Esophagus (tissue), 2 donors: ENCODE results near the gene NPR1. TPM values are rescaled to one million over a fixed set of nuclear protein-coding genes. Genes with fewer than 3 reads are reported as not detected.
"Not testable (repeated sequence)": the region's sequence is repeated elsewhere in the genome, so short reads cannot be mapped to it uniquely, and the experiment has no call there.

Experiments
- H3K27ac ChIP-seq, 2 donors: one replicate each; pipeline ENCODE4 v1.5.1; 2013; ENCODE audit warnings: low read depth in 2 of 2, mild to moderate bottlenecking in 2 of 2, inconsistent platforms in 1 of 2, low read length in 1 of 2, moderate library complexity in 1 of 2
- H3K27me3 ChIP-seq, 2 donors: one replicate each; pipeline ENCODE4 v1.6.1; 2013; ENCODE audit warnings: low read length in 2 of 2, control low read depth in 1 of 2, mild to moderate bottlenecking in 1 of 2; ENCODE audit not compliant: insufficient read depth in 2 of 2, control insufficient read depth in 1 of 2
- H3K36me3 ChIP-seq, 2 donors: one replicate each; pipeline ENCODE4 v1.6.1; 2013; ENCODE audit warnings: low read length in 1 of 2; ENCODE audit not compliant: control insufficient read depth in 2 of 2, insufficient read depth in 2 of 2
- H3K4me1 ChIP-seq, 2 donors: one replicate each; pipeline ENCODE4 v1.6.1; 2013; ENCODE audit warnings: low read length in 1 of 2; ENCODE audit not compliant: control insufficient read depth in 2 of 2, insufficient read depth in 2 of 2
- H3K4me3 ChIP-seq, 2 donors: one replicate each; pipeline ENCODE4 v1.5.1; 2013; ENCODE audit warnings: low read length in 2 of 2, mild to moderate bottlenecking in 2 of 2, low read depth in 1 of 2, moderate library complexity in 1 of 2
- H3K9me3 ChIP-seq, 2 donors: one replicate each; pipeline ENCODE4 v1.6.1; 2013; ENCODE audit warnings: mild to moderate bottlenecking in 2 of 2, low read depth in 1 of 2, low read length in 1 of 2, moderate library complexity in 1 of 2; ENCODE audit not compliant: control insufficient read depth in 2 of 2, insufficient read depth in 1 of 2
- WGBS, 2 donors: extraction: QIAGEN DNeasy Blood & Tissue Kit; methylation state at CpG; one replicate each; pipeline ENCODE4 v1.1.7; 2013; 5-methylcytosine and 5-hydroxymethylcytosine counted together
- polyA plus RNA-seq, 2 donors: library from polyadenylated mRNA; stranded (reverse); fragments of 200-250 nt; gene quantifications; one replicate each; pipeline ENCODE4 v1.2.3, GENCODE V29; 2013
- donor health status: healthy with polysubstance abuse.
- donor health status: Bipolar disorder and iron deficiency.

The NPR1 gene
- polyA plus RNA-seq, 2 donors, result 2.2 to 3.6 TPM

DNA sequence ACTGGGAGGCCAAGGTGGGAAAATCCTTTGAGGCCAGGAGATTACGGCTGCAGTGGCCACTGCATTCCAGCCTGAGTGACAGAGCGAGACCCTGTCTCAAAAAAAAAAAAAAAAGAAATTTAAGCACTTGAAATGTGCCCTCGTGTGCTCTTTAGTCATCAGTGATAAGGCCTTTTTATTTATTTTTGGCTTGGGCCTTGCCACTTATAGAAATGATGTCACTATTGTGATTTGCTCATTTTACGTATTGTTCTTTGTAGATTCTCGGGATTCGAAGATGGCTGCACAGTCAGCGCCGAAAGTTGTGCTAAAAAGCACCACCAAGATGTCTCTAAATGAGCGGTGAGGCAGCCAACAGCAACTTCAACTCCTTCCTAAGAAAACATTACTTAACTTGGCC lies 42.2 kb upstream of the NPR1 start:
- Histone ChIP-seq H3K4me3 (no peak overlapping the region), H3K4me1 (peaks cover 0 to 4% of the 10 kb centered on the region in 2 donors), H3K27ac (peak overlapping the region; percentile 14 to 42), H3K36me3 (peaks cover 10 to 24% of the 10 kb centered on the region in 2 donors), H3K9me3 (no peaks in the 10 kb centered on the region), H3K27me3 (no peaks in the 10 kb centered on the region)
- WGBS, 2 donors, result 93 to 95% methylated on average over 9 of the region's 9 CpGs

DNA sequence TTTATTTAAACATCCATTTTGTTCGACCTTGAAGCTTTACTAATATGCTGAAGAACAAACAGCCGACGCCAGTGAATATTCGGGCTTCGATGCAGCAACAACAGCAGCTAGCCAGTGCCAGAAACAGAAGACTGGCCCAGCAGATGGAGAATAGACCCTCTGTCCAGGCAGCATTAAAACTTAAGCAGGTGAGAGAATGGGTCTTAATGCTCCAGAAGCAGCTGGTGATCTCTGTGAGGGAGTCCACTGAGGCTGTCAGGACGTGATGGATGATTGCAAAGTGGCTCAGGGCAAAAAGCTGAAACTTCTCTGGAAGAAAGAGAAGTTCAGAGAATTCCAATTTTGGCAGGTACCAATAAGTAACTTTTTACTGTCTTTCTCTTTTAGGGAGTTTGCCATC lies 40.2 kb upstream of the NPR1 start:
- H3K4me3 ChIP-seq, result no peak overlapping the region
- H3K9me3 ChIP-seq, result no peaks in the 10 kb centered on the region
- peaks cover 0 to 3% of the 10 kb centered on the region in 2 donors for H3K4me1 ChIP-seq
- H3K27ac ChIP-seq, result no peak overlapping the region
- peaks cover 21 to 34% of the 10 kb centered on the region in 2 donors for H3K36me3 ChIP-seq
- WGBS, 2 donors, result 64 to 82% methylated on average over 6 of the region's 6 CpGs
- H3K27me3 ChIP-seq, result no peaks in the 10 kb centered on the region

DNA sequence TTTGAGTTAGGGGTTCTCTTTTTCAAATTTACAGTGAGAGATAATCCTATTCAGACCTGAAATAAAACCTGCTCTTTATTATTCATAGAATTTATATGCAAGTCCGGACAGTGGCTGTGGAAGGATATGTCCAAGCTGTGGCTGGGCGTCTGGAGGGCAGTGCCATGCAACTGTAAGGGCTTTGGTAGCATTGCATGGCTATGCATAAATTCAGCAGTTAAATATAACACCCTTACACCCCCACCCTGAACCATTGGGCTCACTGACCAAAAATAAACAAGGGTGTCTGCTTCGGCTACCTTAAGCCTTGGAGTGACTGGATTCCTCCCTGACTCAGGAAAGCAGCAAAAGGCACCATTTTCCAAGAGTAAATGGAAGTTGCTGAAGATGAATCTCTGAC lies 39.2 kb upstream of the NPR1 start:
- WGBS, 2 donors, result 80% methylated on average over 3 of the region's 3 CpGs
- H3K4me3 ChIP-seq, result no peak overlapping the region
- no peaks in the 10 kb centered on the region for H3K4me1 ChIP-seq
- H3K27me3 ChIP-seq, result no peaks in the 10 kb centered on the region
- no peak overlapping the region for H3K27ac ChIP-seq
- H3K9me3 ChIP-seq, result no peaks in the 10 kb centered on the region
- H3K36me3 ChIP-seq, result peaks cover 21 to 34% of the 10 kb centered on the region in 2 donors

DNA sequence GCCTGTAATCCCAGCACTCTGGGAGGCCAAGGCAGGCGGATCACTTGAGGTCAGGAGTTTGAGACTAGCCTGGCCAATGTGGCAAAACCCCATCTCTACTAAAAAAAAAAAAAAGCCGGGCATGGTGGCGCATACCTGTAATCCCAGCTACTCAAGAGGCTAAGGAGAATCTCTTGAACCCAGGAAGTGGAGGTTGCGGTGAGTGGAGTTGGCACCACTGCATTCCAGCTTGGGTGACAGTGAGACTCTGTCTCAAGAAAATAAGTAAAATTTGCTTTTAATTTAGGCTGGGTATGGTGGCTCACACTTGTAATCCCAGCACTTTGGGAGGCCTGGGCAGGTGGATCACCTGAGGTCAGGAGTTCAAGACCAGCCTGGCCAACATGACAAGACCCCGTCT lies 38.3 kb upstream of the NPR1 start:
- H3K9me3 ChIP-seq, H3K4me3 ChIP-seq, H3K27me3 ChIP-seq, H3K4me1 ChIP-seq: not testable (repeated sequence)
- peaks cover 25 to 39% of the 10 kb centered on the region in 2 donors for H3K36me3 ChIP-seq
- H3K27ac ChIP-seq, result peak overlapping the region in 1 of 2 donors; percentile 18
- WGBS, 2 donors, result 91 to 98% methylated on average over 5 of the region's 5 CpGs

DNA sequence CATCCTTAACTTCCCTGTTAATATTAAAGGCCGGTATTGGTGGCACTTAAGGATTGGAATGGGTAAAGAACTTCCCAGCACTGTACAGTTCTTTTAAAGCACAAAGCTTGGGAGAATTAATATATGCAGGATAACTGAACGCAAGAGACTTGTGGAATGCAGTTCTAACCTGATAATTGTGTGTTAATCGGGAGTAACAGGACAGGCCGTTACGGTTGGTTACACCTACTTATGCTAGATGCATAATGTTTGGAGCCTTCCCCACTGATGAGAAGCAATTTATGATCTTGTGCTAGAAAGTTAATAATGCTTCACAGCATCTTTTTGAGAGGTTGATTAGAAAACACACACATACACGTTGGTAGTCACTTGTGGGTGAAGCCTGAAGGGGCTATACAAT lies 37.6 kb upstream of the NPR1 start:
- no peak overlapping the region for H3K27ac ChIP-seq
- WGBS, 2 donors, result 70 to 73% methylated on average over 6 of the region's 6 CpGs
- no peak overlapping the region for H3K4me3 ChIP-seq
- no peaks in the 10 kb centered on the region for H3K4me1 ChIP-seq
- peaks cover 26 to 39% of the 10 kb centered on the region in 2 donors for H3K36me3 ChIP-seq
- no peaks in the 10 kb centered on the region for H3K9me3 ChIP-seq
- no peaks in the 10 kb centered on the region for H3K27me3 ChIP-seq

DNA sequence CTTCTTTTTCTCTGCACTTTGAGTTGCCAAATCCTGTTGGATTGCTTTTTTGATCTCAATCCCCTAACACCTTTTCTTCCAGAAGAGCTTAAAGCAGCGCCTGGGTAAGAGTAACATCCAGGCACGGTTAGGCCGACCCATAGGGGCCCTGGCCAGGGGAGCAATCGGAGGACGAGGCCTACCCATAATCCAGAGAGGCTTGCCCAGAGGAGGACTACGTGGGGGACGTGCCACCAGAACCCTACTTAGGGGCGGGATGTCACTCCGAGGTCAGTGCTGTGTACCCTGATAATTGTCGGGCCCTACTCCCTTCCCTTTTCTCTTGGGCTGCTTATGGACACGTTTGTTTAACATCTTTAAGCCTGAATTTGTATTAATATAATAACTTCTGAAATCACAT lies 36.3 kb upstream of the NPR1 start:
- WGBS, 2 donors, result 83% methylated on average over 11 of the region's 11 CpGs
- H3K4me3 ChIP-seq, result no peak overlapping the region
- no peaks in the 10 kb centered on the region for H3K9me3 ChIP-seq
- no peak overlapping the region for H3K27ac ChIP-seq
- peaks cover 0 to under 1% of the 10 kb centered on the region in 2 donors for H3K4me1 ChIP-seq
- no peaks in the 10 kb centered on the region for H3K27me3 ChIP-seq
- peaks cover 26 to 34% of the 10 kb centered on the region in 2 donors for H3K36me3 ChIP-seq

DNA sequence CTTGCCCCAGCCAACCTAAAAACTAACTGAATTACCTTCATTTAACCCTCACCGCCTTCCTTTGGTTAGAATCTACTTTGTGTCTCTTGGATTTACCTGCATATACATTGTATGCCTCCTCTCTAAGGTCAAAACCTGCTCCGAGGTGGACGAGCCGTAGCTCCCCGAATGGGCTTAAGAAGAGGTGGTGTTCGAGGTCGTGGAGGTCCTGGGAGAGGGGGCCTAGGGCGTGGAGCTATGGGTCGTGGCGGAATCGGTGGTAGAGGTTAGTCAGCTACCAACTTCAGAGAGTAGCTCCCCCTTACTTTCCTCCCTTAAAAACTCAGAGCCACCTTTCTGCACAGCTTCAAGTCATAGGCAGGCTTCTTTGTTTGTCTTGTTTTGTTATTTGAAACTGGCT lies 35.4 kb upstream of the NPR1 start:
- Histone ChIP-seq H3K27me3 (no peaks in the 10 kb centered on the region), H3K4me3 (no peak overlapping the region), H3K27ac (no peak overlapping the region), H3K36me3 (peaks cover 22 to 34% of the 10 kb centered on the region in 2 donors), H3K9me3 (no peaks in the 10 kb centered on the region), H3K4me1 (peaks cover 2 to 6% of the 10 kb centered on the region in 2 donors)
- 90% methylated on average over 11 of the region's 11 CpGs for WGBS, 2 donors

DNA sequence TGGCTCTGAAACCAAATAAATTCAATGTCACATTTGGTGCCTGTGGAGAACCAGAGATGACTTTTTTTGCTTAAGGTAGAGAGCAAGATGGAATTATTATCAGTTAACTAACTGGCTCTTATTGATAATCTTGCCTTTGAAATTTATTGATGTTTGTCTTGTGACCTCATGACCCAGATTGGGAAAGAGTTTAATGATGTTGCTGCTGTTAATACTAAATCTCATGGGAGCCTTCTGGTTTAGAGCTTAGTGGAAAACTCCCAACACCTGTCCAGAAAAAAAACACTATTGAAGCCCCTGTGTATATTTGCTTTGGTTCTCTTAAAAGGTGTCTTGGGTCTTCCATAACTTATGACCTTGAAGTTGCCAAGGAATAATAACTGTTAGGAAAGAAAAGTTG lies 34.7 kb upstream of the NPR1 start:
- H3K4me1 ChIP-seq, result peaks cover 2 to 6% of the 10 kb centered on the region in 2 donors
- H3K4me3 ChIP-seq, result no peak overlapping the region
- peaks cover 22 to 31% of the 10 kb centered on the region in 2 donors for H3K36me3 ChIP-seq
- H3K9me3 ChIP-seq, result no peaks in the 10 kb centered on the region
- no peak overlapping the region for H3K27ac ChIP-seq
- H3K27me3 ChIP-seq, result no peaks in the 10 kb centered on the region

DNA sequence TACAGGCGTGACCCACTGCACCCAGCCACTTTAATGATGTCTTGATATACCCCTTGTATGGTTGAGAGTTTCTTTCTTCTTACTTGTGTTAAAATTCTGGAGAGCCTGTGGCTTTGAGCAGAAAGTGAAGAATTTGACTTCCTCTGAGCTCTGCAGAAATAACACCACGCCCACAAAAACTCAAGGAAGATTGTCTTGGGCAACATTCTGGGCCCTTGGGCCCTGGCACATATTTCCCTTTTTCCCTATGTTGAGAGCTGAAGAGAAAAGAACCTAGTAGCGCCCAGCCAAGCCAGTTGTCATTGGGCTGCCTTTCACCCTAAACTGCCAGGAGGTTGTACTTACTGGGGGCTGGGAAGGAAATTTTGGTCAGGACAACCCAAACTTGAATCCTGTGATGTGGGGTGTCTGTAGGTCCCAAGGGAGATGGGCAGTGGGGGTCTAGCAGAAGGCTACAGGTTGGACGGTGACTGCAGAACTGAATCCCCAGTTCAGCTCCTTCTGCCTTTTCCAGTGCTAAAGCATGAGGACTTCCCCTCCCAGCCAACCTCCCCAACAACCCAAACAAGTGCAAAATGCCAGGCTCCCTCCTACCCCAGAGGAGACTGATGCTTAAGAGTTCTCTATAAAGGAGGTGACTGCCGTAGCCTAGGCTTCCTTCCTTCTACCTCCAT lies 31.7 kb upstream of the NPR1 start:
- Histone ChIP-seq H3K27me3 (no peaks in the 10 kb centered on the region), H3K4me1 (peaks cover 6% of the 10 kb centered on the region in 2 donors), H3K27ac (peak overlapping the region in 1 of 2 donors; percentile 20), H3K36me3 (peaks cover 14% of the 10 kb centered on the region in 2 donors), H3K9me3 (no peaks in the 10 kb centered on the region), H3K4me3 (no peak overlapping the region)
- 83 to 87% methylated on average over 5 of the region's 5 CpGs for WGBS, 2 donors

DNA sequence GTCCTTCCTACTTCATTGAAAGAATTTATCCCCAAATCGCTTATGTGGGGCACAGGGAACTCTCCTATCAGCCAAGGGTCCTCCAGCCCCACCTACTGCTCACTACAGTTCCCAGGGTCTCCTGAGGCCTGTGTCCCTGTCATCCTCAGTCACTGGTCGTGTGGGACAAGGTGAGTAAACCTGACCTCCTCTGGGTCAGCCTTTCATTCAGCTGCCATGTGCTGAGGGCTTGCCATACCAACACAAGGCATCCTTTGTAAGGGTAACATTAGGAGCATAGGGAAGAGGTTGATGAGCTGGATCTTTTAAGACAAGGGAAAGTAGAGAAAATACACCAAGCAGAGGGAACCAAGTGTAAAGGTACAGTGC lies 31.2 kb upstream of the NPR1 start:
- H3K27ac ChIP-seq, result peak overlapping the region in 1 of 2 donors; percentile 20
- H3K4me3 ChIP-seq, result no peak overlapping the region
- no peaks in the 10 kb centered on the region for H3K9me3 ChIP-seq
- peaks cover 6% of the 10 kb centered on the region in 2 donors for H3K4me1 ChIP-seq
- H3K36me3 ChIP-seq, result peaks cover 9% of the 10 kb centered on the region in 2 donors
- H3K27me3 ChIP-seq, result no peaks in the 10 kb centered on the region
- 55 to 56% methylated on average over 2 of the region's 2 CpGs for WGBS, 2 donors
